Measurements from ENCODE around the gene POLG.
"Not testable (repeated sequence)": the region's sequence is repeated elsewhere in the genome, so short reads cannot be mapped to it uniquely, and the experiment has no call there.

The POLG gene

GRCh38 chr15:89307046-89307587 lies 27.5 kb downstream of the POLG start:
- DNase-seq (ENCODE audit: low read depth, low spot score): no peak
- no peak overlapping the region for H3K4me3 ChIP-seq (ENCODE audit: low read length)

- no peak for DNase-seq (ENCODE audit: low read depth, low spot score)
- no peak overlapping the region for H3K4me3 ChIP-seq (ENCODE audit: low read length)
Measured at GRCh38 chr15:89305395-89305794, 29.2 kb downstream of the POLG start.

GRCh38 chr15:89303986-89304385 lies 30.6 kb downstream of the POLG start:
- no peak for DNase-seq (ENCODE audit: low read depth, low spot score)
- H3K4me3 ChIP-seq (ENCODE audit: low read length): no peak overlapping the region

- DNase-seq (ENCODE audit: low read depth, low spot score): no peak
- no peak overlapping the region for H3K4me3 ChIP-seq (ENCODE audit: low read length)
Measured at GRCh38 chr15:89301304-89302089, 33.1 kb downstream of the POLG start.

- H3K4me3 ChIP-seq (ENCODE audit: low read length): no peak overlapping the region
- DNase-seq (ENCODE audit: low read depth, low spot score): no peak
Measured at GRCh38 chr15:89299896-89300295, 34.7 kb downstream of the POLG start.

GRCh38 chr15:89293012-89293411 lies 41.6 kb downstream of the POLG start:
- H3K4me3 ChIP-seq (ENCODE audit: low read length): no peak overlapping the region
- DNase-seq (ENCODE audit: low read depth, low spot score): no peak

GRCh38 chr15:89291934-89292438 lies 42.6 kb downstream of the POLG start:
- DNase-seq (ENCODE audit: low read depth, low spot score): no peak
- no peak overlapping the region for H3K4me3 ChIP-seq (ENCODE audit: low read length)

- H3K4me3 ChIP-seq (ENCODE audit: low read length): no peak overlapping the region
- no peak for DNase-seq (ENCODE audit: low read depth, low spot score)
Measured at GRCh38 chr15:89283201-89283600, 51.4 kb downstream of the POLG start.

GRCh38 chr15:89282631-89283030 lies 52.0 kb downstream of the POLG start:
- DNase-seq (ENCODE audit: low read depth, low spot score): no peak
- H3K4me3 ChIP-seq (ENCODE audit: low read length): no peak overlapping the region

GRCh38 chr15:89278307-89278706 lies 56.3 kb downstream of the POLG start:
- DNase-seq (ENCODE audit: low read depth, low spot score): no peak
- H3K4me3 ChIP-seq (ENCODE audit: low read length): no peak overlapping the region

- DNase-seq (ENCODE audit: low read depth, low spot score): not testable (repeated sequence)
Measured at GRCh38 chr15:89277281-89277680, 57.3 kb downstream of the POLG start.

More at GRCh38 chr15:89277281-89277680, 57.3 kb downstream of the POLG start:
- not testable (repeated sequence) for H3K4me3 ChIP-seq (ENCODE audit: low read length)

Measured in Jurkat, Clone E6-1 (cell line).